PFSK-1 (cell line): Measurements from ENCODE around the gene ADAMTS14.

ENCODE experiments used
- POLR2AphosphoS5 ChIP-seq: IDR thresholded peaks from 2 replicates; pipeline ENCODE4 v1.6.1; 2012; ENCODE audit warnings: low read depth, mild to moderate bottlenecking, control low read depth, low read length, moderate library complexity
- SIN3A ChIP-seq: IDR thresholded peaks from 2 replicates; pipeline ENCODE4 v1.6.1; 2012; ENCODE audit warnings: mild to moderate bottlenecking, low read length, moderate library complexity, borderline replicate concordance; ENCODE audit not compliant: insufficient read depth

DNA sequence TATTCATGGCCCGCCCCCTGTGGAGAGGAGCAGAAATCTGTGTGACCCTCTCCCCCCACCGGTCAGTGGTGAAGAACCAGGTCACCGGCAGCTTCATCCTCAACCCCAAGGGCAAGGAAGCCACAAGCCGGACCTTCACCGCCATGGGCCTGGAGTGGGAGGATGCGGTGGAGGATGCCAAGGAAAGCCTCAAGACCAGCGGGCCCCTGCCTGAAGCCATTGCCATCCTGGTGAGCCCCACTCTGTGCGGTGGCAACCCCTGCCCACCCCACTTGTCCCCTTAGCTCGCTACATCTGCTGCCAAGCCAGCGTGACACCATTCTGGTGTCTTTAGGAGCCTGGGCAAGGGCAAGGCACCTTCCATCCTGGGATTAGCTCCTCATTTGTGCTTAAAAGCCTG lies 77.5 kb downstream of the ADAMTS14 start:
- no peak for TF ChIP-seq POLR2AphosphoS5
- TF ChIP-seq SIN3A = no peak
